SK-N-SH (cell line): ENCODE results near the gene HSCB. TPM values are rescaled to one million over a fixed set of nuclear protein-coding genes. Genes with fewer than 3 reads are reported as not detected.
"Not testable (repeated sequence)": the region's sequence is repeated elsewhere in the genome, so short reads cannot be mapped to it uniquely, and the experiment has no call there.

Experiments used
- CTCF ChIA-PET: fragments of 300-600, 350-600 bp; formaldehyde crosslinking; extraction: SDS; loops from one replicate; lab custom pipeline; 2021; lab: Yijun Ruan, JAX
- POLR2A ChIA-PET: fragments of 350-600 bp; sonication (Branson Sonifier 250); formaldehyde crosslinking; extraction: SDS; loops from one replicate; lab custom pipeline; 2020; ENCODE audit warnings: antibody characterized with exemption, inconsistent platforms; lab: Yijun Ruan, JAX
- DNase-seq: peaks from one replicate; pipeline ENCODE4 v3.0.0; 2012
- H2AFZ ChIP-seq: fragments of 200-600 bp; sonication (generic); 2 replicates; pipeline ENCODE4 v1.8.1; 2016; ENCODE audit warnings: antibody characterized with exemption, mild to moderate bottlenecking, low read depth
- H3F3A ChIP-seq: fragments of 200-600 bp; sonication (generic); replicated peaks from 2 replicates; pipeline ENCODE3; 2016; ENCODE audit warnings: antibody characterized with exemption, mild to moderate bottlenecking; ENCODE audit not compliant: insufficient read depth
- H3K27ac ChIP-seq, 2 experiments: fragments of 200-500 bp in 1 of 2; fragments of 200-600 bp in 1 of 2; sonication (Bioruptor generic) in 1 of 2; sonication (generic), shearing (Covaris generic) in 1 of 2; 2 replicates each; pipeline versions ENCODE4 v1.5.1 to v1.6.1; 2014 to 2016; ENCODE audit warnings: low read depth in 2 of 2, inconsistent platforms in 1 of 2, low read length in 1 of 2, mild to moderate bottlenecking in 1 of 2, mixed read lengths in 1 of 2
- H3K27me3 ChIP-seq: fragments of 200-600 bp; sonication (generic), shearing (Covaris generic); 2 replicates; pipeline ENCODE4 v1.6.1; 2016; ENCODE audit warnings: mixed run types; ENCODE audit not compliant: insufficient read depth
- H3K36me3 ChIP-seq, 2 experiments: fragments of 200-500 bp in 1 of 2; fragments of 200-600 bp in 1 of 2; sonication (Bioruptor generic) in 1 of 2; sonication (generic) in 1 of 2; replicated peaks in 1 of 2; 2 replicates each; pipeline versions ENCODE3 to v1.5.1; 2014 to 2016; ENCODE audit warnings: low read length in 1 of 2, mild to moderate bottlenecking in 1 of 2; ENCODE audit not compliant: insufficient read depth in 2 of 2, control insufficient read depth in 1 of 2
- H3K4me1 ChIP-seq, 2 experiments: fragments of 200-500 bp in 1 of 2; fragments of 200-600 bp in 1 of 2; sonication (Bioruptor generic) in 1 of 2; sonication (generic), shearing (Covaris generic) in 1 of 2; 2 replicates each; pipeline versions ENCODE4 v1.5.1 to v1.6.1; 2014 to 2016; ENCODE audit warnings: low read depth in 1 of 2, low read length in 1 of 2, mixed run types in 1 of 2; ENCODE audit not compliant: insufficient read depth in 2 of 2, control insufficient read depth in 1 of 2
- H3K4me2 ChIP-seq: fragments of 200-600 bp; sonication (generic), shearing (Covaris generic); 2 replicates; pipeline ENCODE4 v1.6.1; 2017; ENCODE audit warnings: mixed run types
- H3K4me3 ChIP-seq, 2 experiments: fragments of 200-500 bp in 1 of 2; fragments of 200-600 bp in 1 of 2; sonication (Bioruptor generic) in 1 of 2; sonication (generic), shearing (Covaris generic) in 1 of 2; 2 replicates each; pipeline versions ENCODE4 v1.5.1 to v1.8.1; 2014 to 2016; ENCODE audit warnings: low read depth in 2 of 2, inconsistent platforms in 1 of 2, low read length in 1 of 2, mild to moderate bottlenecking in 1 of 2, mixed read lengths in 1 of 2, moderate library complexity in 1 of 2
- H3K79me2 ChIP-seq: fragments of 200-600 bp; sonication (generic); 2 replicates; pipeline ENCODE4 v1.8.1; 2017; ENCODE audit warnings: mild to moderate bottlenecking; ENCODE audit not compliant: insufficient read depth
- H3K9ac ChIP-seq: fragments of 200-600 bp; sonication (generic); 2 replicates; pipeline ENCODE4 v1.6.1; 2017; ENCODE audit warnings: mixed run types
- H3K9me2 ChIP-seq: fragments of 200-600 bp; sonication (generic); 2 replicates; pipeline ENCODE4 v1.6.1; 2017; ENCODE audit warnings: mixed run types
- H3K9me3 ChIP-seq: fragments of 200-600 bp; sonication (generic); 2 replicates; pipeline ENCODE4 v1.6.1; 2017; ENCODE audit warnings: mixed run types, mild to moderate bottlenecking, moderate library complexity
- H4K20me1 ChIP-seq: fragments of 200-600 bp; sonication (generic); 2 replicates; pipeline ENCODE4 v1.6.1; 2017; ENCODE audit warnings: mild to moderate bottlenecking, mixed run types; ENCODE audit not compliant: insufficient read depth
- CHD2 ChIP-seq: fragments of 150-350 bp; IDR thresholded peaks from 2 replicates; pipeline ENCODE4 v1.6.1; 2018; ENCODE audit warnings: low read length; ENCODE audit not compliant: partially characterized antibody
- ELF1 ChIP-seq: IDR thresholded peaks from 2 replicates; pipeline ENCODE4 v1.4.0; 2012
- EP300 ChIP-seq, 2 experiments: IDR thresholded peaks; 2 replicates each; pipeline versions ENCODE4 v1.4.0 to v1.6.1; 2012; ENCODE audit warnings: borderline replicate concordance in 1 of 2, low read depth in 1 of 2, low read length in 1 of 2
- FOSL2 ChIP-seq: IDR thresholded peaks from 2 replicates; pipeline ENCODE4 v1.4.0; 2012; ENCODE audit warnings: low read depth, mild to moderate bottlenecking, moderate library complexity, borderline replicate concordance
- GABPA ChIP-seq: IDR thresholded peaks from 2 replicates; pipeline ENCODE4 v1.4.0; 2012; ENCODE audit warnings: low read depth, mild to moderate bottlenecking
- GATA2 ChIP-seq: sonication (generic); formaldehyde crosslinking; IDR thresholded peaks from 2 replicates; pipeline ENCODE4 v1.5.0; 2020; ENCODE audit warnings: mild to moderate bottlenecking, missing genetic modification reagents
- IRF3 ChIP-seq: fragments of 150-350 bp; IDR thresholded peaks from 2 replicates; pipeline ENCODE4 v1.6.1; 2016; ENCODE audit warnings: mild to moderate bottlenecking, low read depth, low read length
- MAX ChIP-seq: IDR thresholded peaks from 2 replicates; pipeline ENCODE4 v1.4.0; 2012; ENCODE audit warnings: low read depth
- MEF2A ChIP-seq: IDR thresholded peaks from 2 replicates; pipeline ENCODE4 v1.4.0; 2012; ENCODE audit warnings: low read depth, borderline replicate concordance
- NRF1 ChIP-seq: IDR thresholded peaks from 2 replicates; pipeline ENCODE4 v1.6.1; 2012; ENCODE audit warnings: low read depth, mild to moderate bottlenecking, low read length
- POLR2AphosphoS5 ChIP-seq: IDR thresholded peaks from 2 replicates; pipeline ENCODE4 v1.6.1; 2012; ENCODE audit warnings: low read depth, low read length
- RAD21 ChIP-seq: IDR thresholded peaks from 2 replicates; pipeline ENCODE4 v1.6.1; 2012; ENCODE audit warnings: mild to moderate bottlenecking, low read length
- RFX5 ChIP-seq: IDR thresholded peaks from 2 replicates; pipeline ENCODE4 v1.6.1; 2012; ENCODE audit warnings: mild to moderate bottlenecking, improper control_type of control experiment, low read length
- SIN3A ChIP-seq: IDR thresholded peaks from 2 replicates; pipeline ENCODE4 v1.6.1; 2012; ENCODE audit warnings: low read depth, mild to moderate bottlenecking, low read length, moderate library complexity, borderline replicate concordance
- TAF1 ChIP-seq: IDR thresholded peaks from 2 replicates; pipeline ENCODE4 v1.6.1; 2012; ENCODE audit warnings: low read depth, mild to moderate bottlenecking, low read length, moderate library complexity, borderline replicate concordance
- TCF12 ChIP-seq: IDR thresholded peaks from 2 replicates; pipeline ENCODE4 v1.4.0; 2012
- TEAD4 ChIP-seq: IDR thresholded peaks from 2 replicates; pipeline ENCODE4 v1.4.0; 2012; ENCODE audit warnings: mild to moderate bottlenecking, borderline replicate concordance; ENCODE audit not compliant: insufficient read depth
- YY1 ChIP-seq: IDR thresholded peaks from 2 replicates; pipeline ENCODE4 v1.4.0; 2012; ENCODE audit warnings: low read depth, mild to moderate bottlenecking
- WGBS: methylation state at CpG from one replicate; pipeline ENCODE4 v1.1.6; 2017; ENCODE audit warnings: low lambda C conversion rate; 5-methylcytosine and 5-hydroxymethylcytosine counted together
- polyA plus RNA-seq, 3 experiments: library from polyadenylated mRNA; depleted of rRNA; stranded (reverse); fragments of >200 nt; gene quantifications; 2 replicates each; pipeline ENCODE4 v1.2.3, GENCODE V29; 2012

The HSCB gene
- polyA plus RNA-seq, 1 of the 3 experiments (the other 2 are of a cell fraction) = 19.9 TPM

DNA sequence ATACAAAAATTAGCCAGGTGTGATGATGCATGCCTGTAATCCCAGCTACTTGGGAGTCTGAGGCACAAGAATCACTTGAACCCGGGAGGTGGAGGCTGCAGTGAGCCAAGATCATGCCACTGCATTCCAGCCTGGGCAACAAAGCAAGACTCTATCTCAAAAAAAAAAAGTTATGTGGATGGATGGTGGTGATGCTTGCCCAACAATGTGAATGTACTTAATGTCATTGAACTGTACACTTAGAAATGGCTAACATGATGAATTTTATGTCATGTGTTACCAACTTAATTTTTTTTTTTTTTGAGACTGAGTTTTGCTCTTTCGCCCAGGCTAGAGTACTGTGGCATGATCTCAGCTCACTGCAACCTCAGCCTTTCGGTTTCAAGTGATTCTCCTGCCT lies 12.7 kb downstream of the HSCB start:
- H3K4me3 ChIP-seq, H4K20me1 ChIP-seq, H2AFZ ChIP-seq, H3K4me1 ChIP-seq, H3K27ac ChIP-seq, H3K79me2 ChIP-seq, H3K9me2 ChIP-seq, H3K4me2 ChIP-seq, H3K9ac ChIP-seq, POLR2A ChIA-PET, H3K9me3 ChIP-seq, DNase-seq, H3K27me3 ChIP-seq: not testable (repeated sequence)
- peaks cover 0 to 19% of the 10 kb centered on the region in 2 experiments for H3K36me3 ChIP-seq
- CTCF ChIA-PET = interaction anchor here (1.5 kb wide), 1 partner anchor 75 kb away, joined by 3 read pairs; no protein-coding TSS in a partner anchor
- 95% methylated on average over 3 of the region's 3 CpGs for WGBS
- peaks cover 13% of the 10 kb centered on the region for H3F3A ChIP-seq

DNA sequence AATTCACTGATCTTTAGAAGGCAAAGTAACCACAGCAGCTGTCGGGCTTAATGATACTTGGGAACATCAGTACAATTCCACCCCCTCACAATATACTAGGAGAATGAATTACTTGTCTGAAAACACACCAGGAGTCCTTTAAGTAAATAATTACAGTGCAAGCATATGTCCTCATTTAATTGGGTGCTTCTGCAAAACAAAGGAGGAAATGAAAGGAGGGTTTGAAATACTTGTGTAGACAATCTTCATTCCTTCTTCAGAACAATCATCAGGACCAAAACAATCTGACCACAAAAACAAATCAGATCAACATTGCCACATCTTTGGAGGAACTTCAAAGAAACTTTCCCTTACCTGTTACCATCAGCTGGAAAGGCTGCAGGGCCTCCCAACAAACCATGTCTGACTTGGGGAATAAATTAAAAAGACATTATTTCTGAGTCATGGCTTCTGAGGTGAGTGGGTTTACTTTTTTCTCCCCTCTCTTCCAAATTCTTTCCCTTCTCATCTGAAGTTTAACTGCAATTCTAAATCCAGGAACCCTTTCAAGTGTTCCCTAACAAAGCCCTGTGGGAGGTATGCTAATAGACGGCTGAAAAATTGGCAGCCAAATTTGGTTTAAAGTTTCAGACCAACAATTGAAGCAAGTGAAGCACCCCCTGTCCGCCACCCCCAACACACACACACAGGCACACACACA lies 18.2 kb downstream of the HSCB start:
- ChIA-PET POLR2A (interaction anchor here (0.6 kb wide), 1 partner anchor 73 kb away, joined by 3 read pairs; no protein-coding TSS in a partner anchor), CTCF (interaction anchor here (1.0 kb wide), 1 partner anchor 13 kb away, joined by 3 read pairs; no protein-coding TSS in a partner anchor)
- no peak for DNase-seq
- no peak overlapping the region for H3K27ac ChIP-seq
- no peaks in the 10 kb centered on the region for H3K36me3 ChIP-seq
- H3K4me1 ChIP-seq = no peaks in the 10 kb centered on the region
- H2AFZ ChIP-seq = no peak overlapping the region
- H3K27me3 ChIP-seq = no peaks in the 10 kb centered on the region
- H3K79me2 ChIP-seq = no peaks in the 10 kb centered on the region
- 90% methylated on average over 3 of the region's 3 CpGs for WGBS
- H3K4me2 ChIP-seq = no peak overlapping the region
- H3K4me3 ChIP-seq = no peak overlapping the region
- H3F3A ChIP-seq = peaks cover 9% of the 10 kb centered on the region
- TF ChIP-seq TEAD4 (no peak), GABPA (no peak), MEF2A (no peak)
- no peaks in the 10 kb centered on the region for H3K9me2 ChIP-seq
- no peaks in the 10 kb centered on the region for H4K20me1 ChIP-seq
- no peaks in the 10 kb centered on the region for H3K9me3 ChIP-seq
- no peak overlapping the region for H3K9ac ChIP-seq

- H3K4me1 ChIP-seq = no peaks in the 10 kb centered on the region
- no peak overlapping the region for H3K9ac ChIP-seq
- H3F3A ChIP-seq = peaks cover 9% of the 10 kb centered on the region
- DNase-seq = no peak
- H2AFZ ChIP-seq = no peak overlapping the region
- H3K79me2 ChIP-seq = no peaks in the 10 kb centered on the region
- ChIA-PET POLR2A (no interaction called here), CTCF (no interaction called here)
- H3K9me2 ChIP-seq = no peaks in the 10 kb centered on the region
- no peak overlapping the region for H3K4me3 ChIP-seq
- TF ChIP-seq ELF1 = no peak
- no peak for TF ChIP-seq MEF2A
- no peak for TF ChIP-seq EP300 (IDR thresholded peaks at IDR 0.05; ENCODE audit: borderline replicate concordance in 1 of 2, low read depth in 1 of 2, low read length in 1 of 2)
- TF ChIP-seq YY1 = no peak
- TF ChIP-seq GABPA = no peak
- no peak for TF ChIP-seq GATA2 (CRISPR knock-in tag)
- TF ChIP-seq SIN3A = no peak
- TF ChIP-seq TCF12 = no peak
- no peak for TF ChIP-seq NRF1
- no peak for TF ChIP-seq IRF3
- no peak for TF ChIP-seq FOSL2
- no peak for TF ChIP-seq TEAD4
- no peak for TF ChIP-seq MAX
- TF ChIP-seq RFX5 = no peak
- TF ChIP-seq CHD2 = no peak
- no peak for TF ChIP-seq RAD21
- no peak for TF ChIP-seq TAF1
- no peak for TF ChIP-seq POLR2AphosphoS5
- H3K36me3 ChIP-seq = no peaks in the 10 kb centered on the region
- no peaks in the 10 kb centered on the region for H3K9me3 ChIP-seq
- 93% methylated on average over 10 of the region's 10 CpGs for WGBS
- no peaks in the 10 kb centered on the region for H3K27me3 ChIP-seq
- H3K4me2 ChIP-seq = no peak overlapping the region
- H4K20me1 ChIP-seq = no peaks in the 10 kb centered on the region
- H3K27ac ChIP-seq = no peak overlapping the region
Observed at GRCh38 chr22:28761449-28761755, 19.6 kb downstream of the HSCB start.

GRCh38 chr22:28762000-28762399 lies 20.2 kb downstream of the HSCB start:
- H3F3A ChIP-seq, DNase-seq, H3K27ac ChIP-seq, H2AFZ ChIP-seq, H3K9me2 ChIP-seq, POLR2A ChIA-PET, H3K4me2 ChIP-seq, H3K4me1 ChIP-seq, H3K36me3 ChIP-seq, H3K79me2 ChIP-seq, H3K9ac ChIP-seq, CTCF ChIA-PET, H3K27me3 ChIP-seq, H3K9me3 ChIP-seq, H4K20me1 ChIP-seq, H3K4me3 ChIP-seq: not testable (repeated sequence)
- 71% methylated on average over 4 of the region's 4 CpGs for WGBS
